Aortic smooth muscle cell (primary cell): ENCODE measurements around the gene MICU2. TPM values are rescaled to one million over a fixed set of nuclear protein-coding genes. Genes with fewer than 3 reads are reported as not detected.

Experiments used
- total RNA-seq: library from RNA; depleted of rRNA; stranded (reverse); fragments of >200 nt; gene quantifications from 2 replicates; pipeline ENCODE4 v1.2.3, GENCODE V29; 2014

The MICU2 gene, protein sequence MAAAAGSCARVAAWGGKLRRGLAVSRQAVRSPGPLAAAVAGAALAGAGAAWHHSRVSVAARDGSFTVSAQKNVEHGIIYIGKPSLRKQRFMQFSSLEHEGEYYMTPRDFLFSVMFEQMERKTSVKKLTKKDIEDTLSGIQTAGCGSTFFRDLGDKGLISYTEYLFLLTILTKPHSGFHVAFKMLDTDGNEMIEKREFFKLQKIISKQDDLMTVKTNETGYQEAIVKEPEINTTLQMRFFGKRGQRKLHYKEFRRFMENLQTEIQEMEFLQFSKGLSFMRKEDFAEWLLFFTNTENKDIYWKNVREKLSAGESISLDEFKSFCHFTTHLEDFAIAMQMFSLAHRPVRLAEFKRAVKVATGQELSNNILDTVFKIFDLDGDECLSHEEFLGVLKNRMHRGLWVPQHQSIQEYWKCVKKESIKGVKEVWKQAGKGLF
- 43.8 and 45.6 TPM in 2 replicates for total RNA-seq

DNA sequence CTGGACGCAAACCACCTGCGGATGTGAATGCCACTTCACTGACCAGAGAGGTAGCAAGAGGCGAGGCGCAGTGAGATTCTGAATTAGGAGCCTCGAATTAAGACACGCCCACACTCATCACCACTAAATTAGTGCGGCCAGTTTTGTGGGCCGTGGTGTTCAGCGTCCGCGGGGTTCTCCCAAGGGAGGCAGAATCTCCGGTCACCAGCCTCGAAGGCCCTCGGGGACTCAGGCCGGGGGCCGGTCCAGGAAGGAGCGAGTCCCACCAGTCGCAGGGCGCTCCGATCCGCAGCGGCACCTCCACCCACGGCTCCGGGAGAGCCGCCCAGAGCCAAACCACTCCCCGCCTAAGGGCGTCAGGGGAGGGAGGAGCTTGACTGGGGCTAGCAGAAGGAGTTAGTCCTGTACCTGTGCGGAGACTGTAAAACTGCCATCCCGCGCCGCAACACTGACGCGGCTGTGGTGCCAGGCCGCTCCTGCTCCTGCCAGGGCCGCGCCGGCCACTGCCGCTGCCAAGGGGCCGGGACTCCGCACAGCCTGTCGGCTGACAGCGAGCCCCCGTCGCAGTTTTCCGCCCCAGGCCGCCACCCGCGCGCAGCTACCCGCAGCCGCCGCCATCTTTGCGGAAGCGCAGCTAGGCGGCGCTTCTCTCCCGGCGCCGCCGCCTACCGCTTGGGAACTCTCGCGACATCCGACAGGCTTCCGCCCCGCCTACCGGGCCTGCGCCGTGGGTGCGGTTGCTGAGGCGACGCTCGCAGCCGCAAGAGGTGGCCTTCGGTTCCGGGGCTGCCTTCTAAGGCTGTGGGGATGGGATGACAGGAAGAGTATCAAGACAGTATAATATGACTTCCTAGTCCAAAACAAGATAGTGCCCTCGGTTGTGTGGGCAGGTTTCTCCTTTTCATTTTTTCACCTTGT, at the start of gene MICU2:
MICU2 (minus strand) TSS at position 640 of the 918 bp plus-strand sequence; CDS start at position 618, 22 bp downstream.

DNA sequence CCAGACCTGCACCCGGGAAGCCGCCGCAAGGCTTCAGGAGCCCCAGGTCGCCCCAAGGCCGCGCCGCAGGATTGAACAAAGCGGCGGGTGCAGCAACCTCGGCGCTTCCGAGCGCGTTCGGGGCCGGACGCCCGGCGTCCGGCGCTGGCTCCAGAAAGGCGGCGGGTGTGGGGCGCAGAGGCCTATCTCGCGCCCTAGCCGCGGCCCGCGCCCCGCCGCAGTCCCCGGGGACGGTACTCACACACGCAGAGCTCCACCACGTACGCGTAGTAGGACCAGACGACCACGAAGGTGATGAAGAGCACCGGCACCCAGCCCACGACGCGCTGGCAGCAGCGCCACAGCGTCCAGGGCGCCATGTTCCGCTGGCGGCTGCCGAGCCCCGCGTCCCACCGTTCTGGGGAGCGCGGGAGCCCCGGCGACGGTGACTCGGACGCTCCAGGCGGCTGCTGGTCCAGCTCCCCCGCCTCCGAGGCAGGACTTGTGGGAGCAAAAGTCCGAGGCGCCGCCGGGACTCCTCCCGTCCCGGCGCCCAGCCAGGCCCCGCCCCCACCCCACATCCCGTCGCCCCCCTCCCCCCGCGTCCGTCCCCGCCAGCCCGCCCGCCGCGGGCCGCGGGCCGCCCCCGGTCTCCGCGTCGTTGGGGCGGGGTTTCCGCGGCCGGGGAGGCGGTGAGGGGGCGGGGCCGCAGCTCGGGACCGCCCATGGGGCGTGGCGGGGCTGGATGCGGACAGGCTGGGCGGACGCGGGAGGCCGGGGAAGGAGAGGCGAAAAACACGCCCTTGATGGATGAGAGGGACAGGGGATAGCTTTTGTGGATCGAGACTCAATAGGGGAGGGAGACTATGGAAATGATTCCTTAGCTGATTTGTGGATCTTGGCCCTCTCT, 144.9 kb downstream of the MICU2 start, which contains the start of gene ZDHHC20:
ZDHHC20 (minus strand) TSS at position 491 of the 889 bp plus-strand sequence; CDS start at position 359, 132 bp downstream.

Other genes with a start within 250 kb of the MICU2 start
- gene ZDHHC20, start 144.9 kb downstream of the MICU2 start, total RNA-seq: 87.9 and 99.6 TPM in 2 replicates
- under 0.01 TPM in 1 of 2 replicates, not detected in the other for gene FGF9, start 66.9 kb upstream of the MICU2 start, total RNA-seq